Duodenal mucosa (tissue), 2 donors: ENCODE measurements around the gene PARD3B.

Source experiments
- H3K27ac ChIP-seq: one replicate; pipeline ENCODE4 v1.7.0; 2013; ENCODE audit warnings: low read depth, low read length
- H3K27me3 ChIP-seq, 2 donors: one replicate each; pipeline ENCODE4 v1.7.0; 2013; ENCODE audit warnings: low read length in 2 of 2, control low read depth in 1 of 2; ENCODE audit not compliant: insufficient read depth in 2 of 2, control insufficient read depth in 1 of 2
- H3K36me3 ChIP-seq, 2 donors: one replicate each; pipeline ENCODE4 v1.7.0; 2013; ENCODE audit warnings: low read length in 2 of 2, control low read depth in 1 of 2; ENCODE audit not compliant: insufficient read depth in 2 of 2, control insufficient read depth in 1 of 2
- H3K4me1 ChIP-seq, 2 donors: one replicate each; pipeline ENCODE4 v1.7.0; 2013; ENCODE audit warnings: low read length in 2 of 2, control low read depth in 1 of 2; ENCODE audit not compliant: insufficient read depth in 2 of 2, control insufficient read depth in 1 of 2
- H3K4me3 ChIP-seq, 2 donors: one replicate each; pipeline ENCODE4 v1.7.0; 2013; ENCODE audit warnings: low read length in 2 of 2, low read depth in 1 of 2
- H3K9ac ChIP-seq, 2 donors: one replicate each; pipeline ENCODE4 v1.7.0; 2013; ENCODE audit warnings: low read length in 2 of 2, low read depth in 1 of 2
- H3K9me3 ChIP-seq, 2 donors: one replicate each; pipeline ENCODE4 v1.7.0; 2013; ENCODE audit warnings: low read length in 2 of 2, control low read depth in 1 of 2; ENCODE audit not compliant: control insufficient read depth in 1 of 2

PARD3B gene

GRCh38 chr2:204791230-204791629 is 246.0 kb downstream of the PARD3B start:
- Histone ChIP-seq H3K9ac (no peak overlapping the region), H3K4me3 (no peak overlapping the region), H3K9me3 (no peaks in the 10 kb centered on the region), H3K4me1 (no peaks in the 10 kb centered on the region), H3K27ac (no peak overlapping the region), H3K36me3 (no peaks in the 10 kb centered on the region), H3K27me3 (no peaks in the 10 kb centered on the region)

GRCh38 chr2:204794624-204795023 is 249.3 kb downstream of the PARD3B start:
- H3K4me1 ChIP-seq: no peaks in the 10 kb centered on the region
- H3K27ac ChIP-seq: no peak overlapping the region
- H3K27me3 ChIP-seq: no peaks in the 10 kb centered on the region
- no peaks in the 10 kb centered on the region for H3K36me3 ChIP-seq
- no peaks in the 10 kb centered on the region for H3K9me3 ChIP-seq
- no peak overlapping the region for H3K9ac ChIP-seq
- H3K4me3 ChIP-seq: no peak overlapping the region

DNA sequence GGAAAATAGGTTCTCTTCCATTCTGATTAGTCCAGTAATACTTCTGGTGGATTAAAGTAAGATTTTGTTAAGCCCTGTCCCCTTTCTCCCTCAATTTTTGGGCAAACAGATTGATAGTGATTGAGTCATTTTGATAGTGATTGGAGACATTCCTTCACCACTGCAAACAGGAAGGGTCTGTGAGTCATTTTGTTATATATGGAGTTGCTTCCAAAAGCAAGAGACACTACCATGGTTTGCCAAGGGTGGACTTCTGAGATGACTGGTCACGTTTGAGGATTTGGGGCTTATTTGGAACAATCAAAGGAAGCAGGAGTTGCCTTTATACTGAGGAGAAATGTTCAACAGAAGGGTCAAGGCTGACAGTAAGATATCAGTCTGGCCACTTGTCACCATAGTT is 249.9 kb downstream of the PARD3B start:
- Histone ChIP-seq H3K27me3 (no peaks in the 10 kb centered on the region), H3K4me3 (no peak overlapping the region), H3K27ac (no peak overlapping the region), H3K9ac (no peak overlapping the region), H3K4me1 (no peaks in the 10 kb centered on the region), H3K36me3 (no peaks in the 10 kb centered on the region), H3K9me3 (no peaks in the 10 kb centered on the region)

DNA sequence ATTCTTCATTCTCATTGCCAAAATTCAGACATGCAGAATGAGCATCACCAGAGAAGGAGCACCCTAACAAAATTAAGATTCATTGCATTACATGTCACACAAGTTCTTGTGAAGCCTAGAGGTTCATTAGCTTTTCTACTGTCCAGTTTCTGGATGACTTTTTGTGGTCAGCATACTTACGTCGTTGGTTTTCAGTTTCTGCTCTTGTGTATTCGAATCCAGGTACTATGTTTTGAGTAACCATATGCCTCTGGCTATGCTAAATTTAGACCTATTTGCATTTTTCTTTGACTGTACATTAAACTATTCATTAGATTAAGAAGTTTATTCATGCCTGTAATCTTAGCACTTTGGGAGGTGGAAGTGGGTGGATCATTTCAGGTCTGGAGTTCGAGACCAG is 251.3 kb downstream of the PARD3B start:
- H3K4me1 ChIP-seq: no peaks in the 10 kb centered on the region
- H3K27me3 ChIP-seq: no peaks in the 10 kb centered on the region
- H3K36me3 ChIP-seq: no peaks in the 10 kb centered on the region
- no peak overlapping the region for H3K27ac ChIP-seq
- H3K4me3 ChIP-seq: no peak overlapping the region
- no peaks in the 10 kb centered on the region for H3K9me3 ChIP-seq
- H3K9ac ChIP-seq: no peak overlapping the region

DNA sequence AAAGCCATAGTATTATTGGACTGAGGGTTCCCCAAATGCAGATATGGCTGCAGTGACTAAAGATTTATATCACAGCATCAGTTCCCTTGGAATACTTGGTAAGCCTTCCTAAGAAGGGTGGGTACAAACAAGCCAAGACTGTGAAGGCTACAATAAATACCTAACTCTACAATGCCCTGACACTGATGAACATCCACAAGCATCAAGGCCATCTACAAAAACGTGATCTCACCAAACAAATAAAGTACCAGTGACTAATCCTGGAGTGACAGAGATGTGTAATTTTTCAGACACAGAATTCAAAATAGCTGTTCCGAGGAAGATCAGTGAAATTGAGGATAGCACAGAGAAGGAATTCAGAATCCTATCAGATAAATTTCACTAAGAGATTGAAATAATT is 254.5 kb downstream of the PARD3B start:
- no peak overlapping the region for H3K4me3 ChIP-seq

DNA sequence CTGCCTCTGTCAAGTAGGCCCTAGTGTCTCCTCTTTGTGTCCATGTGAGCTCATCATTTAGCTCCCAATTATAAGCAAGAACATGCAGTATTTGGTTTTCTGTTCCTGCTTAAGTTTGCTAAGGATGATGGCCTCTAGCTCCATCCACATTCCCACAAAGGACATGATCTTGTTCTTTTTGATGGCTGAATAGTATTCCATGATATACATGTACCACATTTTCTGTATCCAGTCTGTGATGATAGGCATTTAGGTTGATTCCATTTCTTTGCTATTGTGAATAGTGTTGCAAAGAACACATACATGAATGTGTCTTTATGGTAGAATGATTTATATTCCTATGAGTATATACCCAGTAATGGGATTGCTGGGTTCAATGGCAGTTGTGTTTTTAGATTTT is 263.2 kb downstream of the PARD3B start:
- H3K27ac ChIP-seq: no peak overlapping the region
- no peaks in the 10 kb centered on the region for H3K4me1 ChIP-seq
- H3K9ac ChIP-seq: no peak overlapping the region
- peaks cover 6 to 7% of the 10 kb centered on the region in 2 donors for H3K9me3 ChIP-seq
- H3K4me3 ChIP-seq: no peak overlapping the region
- no peaks in the 10 kb centered on the region for H3K36me3 ChIP-seq
- no peaks in the 10 kb centered on the region for H3K27me3 ChIP-seq

More for the DNA sequence above, 254.5 kb downstream of the PARD3B start:
- Histone ChIP-seq H3K27me3 (no peaks in the 10 kb centered on the region), H3K9me3 (no peaks in the 10 kb centered on the region), H3K9ac (no peak overlapping the region), H3K4me1 (no peaks in the 10 kb centered on the region), H3K36me3 (no peaks in the 10 kb centered on the region), H3K27ac (no peak overlapping the region)

DNA sequence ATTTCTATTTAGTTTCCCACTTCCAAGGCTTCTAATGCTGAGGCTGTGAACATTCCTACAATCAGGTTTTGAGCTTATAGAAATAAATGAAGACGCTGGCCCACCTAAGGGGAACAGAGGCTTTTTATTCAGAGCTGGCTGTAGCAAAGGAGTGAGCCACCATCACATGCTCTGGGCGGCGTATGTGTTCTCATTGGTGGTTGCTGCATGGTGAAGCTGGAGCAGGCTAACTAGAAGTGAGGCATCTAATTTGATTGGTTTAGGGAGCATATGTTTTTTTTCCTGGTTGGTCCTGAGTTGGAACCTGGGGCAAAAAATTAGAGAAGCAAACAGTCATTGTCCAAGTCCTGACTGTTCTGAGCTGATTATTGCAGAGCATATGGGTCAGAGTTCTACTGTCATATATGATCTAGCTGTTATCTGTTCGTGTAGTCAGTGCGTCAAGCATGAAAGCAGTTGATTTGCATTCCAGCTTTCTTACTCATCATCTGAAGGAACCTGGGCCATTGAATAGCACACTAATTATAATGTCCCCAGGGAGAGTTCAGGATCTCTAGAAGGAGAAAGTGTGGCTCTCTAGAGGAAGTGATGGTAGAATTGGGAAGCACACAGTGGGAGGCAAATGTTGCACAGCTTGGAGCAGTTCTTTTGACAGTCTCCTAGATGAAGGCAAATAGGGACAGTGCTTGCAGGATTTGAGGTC is 279.6 kb downstream of the PARD3B start:
- H3K4me3 ChIP-seq: no peak overlapping the region
- H3K27me3 ChIP-seq: no peaks in the 10 kb centered on the region

DNA sequence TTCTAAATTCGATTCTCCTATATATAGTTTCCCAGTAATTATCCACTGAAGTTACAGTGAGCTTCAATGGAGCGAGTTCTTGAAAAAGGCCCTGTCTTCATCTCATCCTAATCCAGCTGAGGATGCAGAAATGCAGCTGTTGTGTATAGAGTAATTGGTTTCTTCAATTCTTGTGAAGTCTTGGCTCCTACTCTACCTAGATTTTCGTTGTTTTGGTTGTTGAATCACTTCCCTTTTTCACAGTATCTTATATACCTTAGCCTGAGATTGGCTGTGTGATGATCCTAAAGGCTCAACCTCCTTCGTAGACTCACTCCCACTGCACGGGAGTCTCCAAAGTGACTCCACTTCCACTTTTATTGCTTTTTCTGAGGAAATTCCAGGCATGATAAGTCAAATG is 280.4 kb downstream of the PARD3B start:
- Histone ChIP-seq H3K27me3 (no peaks in the 10 kb centered on the region), H3K36me3 (no peaks in the 10 kb centered on the region)

More for the DNA sequence above, 279.6 kb downstream of the PARD3B start:
- H3K27ac ChIP-seq: no peak overlapping the region
- no peak overlapping the region for H3K9ac ChIP-seq
- H3K9me3 ChIP-seq: peaks cover 3 to 6% of the 10 kb centered on the region in 2 donors
- H3K36me3 ChIP-seq: no peaks in the 10 kb centered on the region
- H3K4me1 ChIP-seq: no peaks in the 10 kb centered on the region

GRCh38 chr2:204827701-204828590 is 282.7 kb downstream of the PARD3B start:
- Histone ChIP-seq H3K36me3 (no peaks in the 10 kb centered on the region), H3K4me1 (no peaks in the 10 kb centered on the region), H3K9ac (no peak overlapping the region), H3K4me3 (no peak overlapping the region), H3K9me3 (no peaks in the 10 kb centered on the region), H3K27ac (no peak overlapping the region), H3K27me3 (no peaks in the 10 kb centered on the region)

More for the DNA sequence above, 280.4 kb downstream of the PARD3B start:
- Histone ChIP-seq H3K9me3 (peaks cover 3 to 5% of the 10 kb centered on the region in 2 donors), H3K4me3 (no peak overlapping the region), H3K27ac (no peak overlapping the region), H3K4me1 (no peaks in the 10 kb centered on the region), H3K9ac (no peak overlapping the region)

GRCh38 chr2:204834716-204835384 is 289.6 kb downstream of the PARD3B start:
- Histone ChIP-seq H3K27me3 (no peaks in the 10 kb centered on the region), H3K4me1 (no peaks in the 10 kb centered on the region), H3K36me3 (no peaks in the 10 kb centered on the region), H3K4me3 (no peak overlapping the region), H3K9me3 (no peaks in the 10 kb centered on the region), H3K9ac (no peak overlapping the region), H3K27ac (no peak overlapping the region)
